T-helper 2 cell (primary cell): Measurements from ENCODE around the gene IMPDH1.

Experiments
- DNase-seq, 5 experiments: peaks; one replicate each; pipeline versions ENCODE4 v3.0.0 to v3.0.0-alpha.2; 2012 to 2022

The IMPDH1 gene

DNA sequence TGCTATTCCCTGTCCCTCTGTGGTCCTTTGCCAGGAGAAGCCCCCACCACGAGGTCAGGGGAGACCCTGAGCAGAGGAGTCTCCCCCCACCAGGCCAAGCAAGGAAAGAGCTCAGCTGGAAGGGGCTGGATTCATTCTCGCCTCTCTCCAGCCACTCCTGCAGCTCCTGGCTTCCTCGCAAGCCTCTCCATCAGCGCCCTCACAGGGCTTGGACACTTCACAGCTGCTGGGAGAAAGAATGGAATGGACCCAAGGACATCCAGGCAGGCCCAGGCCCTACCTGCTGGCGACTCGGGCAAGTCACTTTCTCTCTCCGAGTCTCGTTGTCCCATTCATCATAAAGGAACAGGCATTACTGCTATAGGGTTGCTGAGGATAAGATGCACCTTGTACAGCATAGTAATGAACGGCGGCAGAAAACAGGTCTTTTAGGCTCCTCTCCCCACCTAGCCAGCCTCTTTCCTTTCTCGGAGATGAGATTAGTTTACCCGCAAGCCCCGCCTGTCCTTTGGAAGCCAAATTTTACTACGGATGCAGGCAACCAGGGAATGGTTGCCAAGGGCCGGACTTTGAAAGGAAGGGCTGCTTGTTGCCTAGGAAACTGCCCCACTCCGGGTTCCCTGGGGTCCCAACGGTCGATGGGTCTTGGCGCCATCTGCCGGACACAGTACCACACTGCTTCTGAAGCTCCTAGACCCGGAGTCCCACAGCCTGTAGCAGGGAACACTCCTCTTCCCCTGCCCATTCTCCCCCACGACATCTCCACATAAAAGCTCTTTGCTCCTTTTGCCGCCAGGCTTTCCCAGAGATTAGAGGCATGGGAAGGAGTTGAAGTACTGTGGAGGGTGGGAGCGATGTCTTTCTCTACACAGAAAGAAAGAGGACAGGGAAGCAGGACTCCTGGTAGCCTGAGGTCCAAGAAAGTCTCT lies 22.3 kb downstream of the IMPDH1 start:
- peak in 4 of 5 experiments; percentile 42 to 54 (median 48) for DNase-seq

DNA sequence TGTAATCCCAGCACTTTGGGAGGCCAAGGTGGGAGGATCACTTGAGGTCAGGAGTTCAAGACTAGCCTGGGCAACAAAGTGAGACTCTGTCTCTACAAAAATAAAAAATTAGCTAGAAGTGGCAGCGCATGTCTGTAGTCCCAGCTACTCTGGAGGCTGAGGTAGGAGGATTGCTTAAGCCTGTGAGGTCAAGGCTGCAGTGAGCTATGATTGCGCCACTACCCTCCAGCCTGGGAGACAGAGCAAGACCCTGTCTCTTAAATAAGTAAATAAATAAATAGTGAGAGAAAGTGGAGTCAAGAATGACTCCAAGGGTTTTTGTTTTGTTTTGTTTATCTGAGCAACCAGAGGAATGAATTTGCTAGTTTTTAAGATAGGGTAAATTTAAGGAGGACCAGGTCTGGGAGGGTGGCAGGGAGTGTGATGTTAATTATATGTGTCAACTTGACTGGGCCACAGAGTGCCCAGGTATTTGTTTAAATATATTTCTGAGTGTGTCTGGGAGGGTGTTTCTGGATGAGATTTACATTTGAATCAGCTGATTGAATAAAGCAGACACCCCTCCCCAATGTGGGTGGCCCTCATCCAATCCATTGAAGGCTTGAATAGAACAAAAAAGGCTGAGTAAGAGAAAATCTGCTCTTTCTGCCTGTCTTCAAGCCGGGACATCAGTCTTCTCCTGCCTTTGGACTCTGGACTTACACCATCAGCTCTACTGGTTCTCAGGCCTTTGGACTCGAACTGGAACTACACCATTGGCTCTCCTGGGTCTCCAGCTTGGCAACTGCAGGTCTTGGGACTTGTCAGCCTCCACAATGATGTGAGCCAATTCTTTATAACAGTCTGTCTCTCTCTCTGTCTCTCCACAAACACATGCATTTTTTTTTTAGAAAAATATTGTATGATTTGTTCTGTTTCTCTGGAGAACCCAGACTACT lies 23.5 kb downstream of the IMPDH1 start:
- DNase-seq, result no peak

DNA sequence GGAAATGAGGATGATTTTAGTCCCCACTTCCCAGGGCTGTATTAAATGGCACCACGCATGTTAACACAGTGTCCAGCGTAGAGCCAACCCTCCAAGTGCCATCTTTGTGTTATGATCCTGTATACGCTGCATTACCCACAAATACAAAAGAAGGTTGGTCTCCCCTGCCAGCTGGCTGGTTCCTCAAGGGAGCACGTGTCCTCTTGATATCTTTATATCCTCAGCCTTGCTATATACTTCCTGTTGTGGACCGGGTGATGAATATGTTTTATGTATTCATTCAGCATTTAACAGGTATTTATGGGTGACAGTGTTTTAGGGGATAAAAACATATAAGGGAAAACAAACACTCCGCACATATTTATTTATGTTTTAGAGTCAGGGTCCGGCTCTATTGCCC lies 25.1 kb downstream of the IMPDH1 start:
- DNase-seq, result no peak

DNA sequence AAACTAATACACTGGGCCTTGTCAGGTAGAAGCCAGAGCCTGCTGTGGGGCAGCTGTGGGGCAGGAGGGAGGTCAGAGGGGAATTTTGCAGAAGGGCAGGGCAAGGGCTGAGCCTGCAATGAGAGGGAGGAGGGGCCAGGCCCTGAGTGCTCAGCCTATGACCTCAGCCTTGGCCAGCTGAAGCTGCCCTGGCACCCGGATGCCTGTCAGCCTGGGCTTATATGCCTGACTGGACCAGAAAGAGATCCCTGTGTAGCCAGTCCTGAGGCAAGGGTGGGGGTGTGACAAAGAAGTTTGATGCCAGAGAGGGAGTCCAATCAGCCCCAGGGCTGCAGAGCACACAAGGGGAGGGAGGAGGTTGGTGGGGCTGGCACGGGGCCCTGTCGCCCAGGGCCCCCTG lies 26.0 kb downstream of the IMPDH1 start:
- no peak for DNase-seq

- peak in 2 of 5 experiments; percentile 22 to 35 for DNase-seq
Measured at GRCh38 chr7:128381161-128381821, 28.5 kb downstream of the IMPDH1 start.

GRCh38 chr7:128380483-128381106 lies 29.2 kb downstream of the IMPDH1 start:
- DNase-seq, result no peak

- DNase-seq, result no peak
Measured at GRCh38 chr7:128379900-128380479, 29.8 kb downstream of the IMPDH1 start.

DNA sequence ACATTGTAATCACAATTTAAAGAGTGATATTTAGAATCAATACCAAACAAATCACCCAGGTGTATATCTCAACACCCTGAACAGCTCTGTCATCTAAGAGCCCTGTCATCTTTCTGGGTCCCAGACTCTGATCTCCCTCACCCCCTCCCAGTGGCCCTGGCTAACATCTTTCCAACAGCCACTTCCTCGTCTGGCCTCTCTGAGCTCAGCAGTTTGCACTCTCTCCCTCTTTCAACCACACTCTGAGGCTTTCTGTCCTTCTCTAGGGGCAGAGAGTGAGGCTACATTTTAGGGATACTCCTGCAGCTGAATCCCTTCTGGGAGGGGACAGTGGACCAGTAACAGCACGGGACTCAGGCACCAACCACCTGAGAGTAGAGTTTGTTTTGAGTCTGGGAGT lies 31.1 kb downstream of the IMPDH1 start:
- no peak for DNase-seq

- DNase-seq, result no peak
Measured at GRCh38 chr7:128376077-128376476, 33.7 kb downstream of the IMPDH1 start.

- DNase-seq, result no peak
Measured at GRCh38 chr7:128374041-128374440, 35.7 kb downstream of the IMPDH1 start.

GRCh38 chr7:128373606-128374005 lies 36.2 kb downstream of the IMPDH1 start:
- DNase-seq, result no peak

DNA sequence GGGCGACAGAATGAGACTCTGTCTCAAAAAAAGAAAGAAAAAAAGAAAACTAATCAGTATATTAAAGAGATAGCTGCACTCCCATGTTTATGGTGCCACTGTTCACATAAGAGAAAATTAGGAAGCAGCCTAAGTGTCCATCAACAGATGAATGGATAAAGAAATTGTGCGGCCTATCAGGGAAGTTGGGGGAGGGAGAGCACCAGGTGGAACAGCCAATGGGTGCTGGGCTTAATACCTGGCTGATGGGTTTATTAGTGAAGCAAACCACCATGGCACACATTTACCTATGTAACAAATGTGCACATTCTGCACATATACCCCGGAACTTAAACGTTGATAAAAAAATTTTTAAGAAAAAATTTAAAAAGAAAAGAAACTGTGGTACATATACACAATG lies 39.3 kb downstream of the IMPDH1 start:
- no peak for DNase-seq

- no peak for DNase-seq
Measured at GRCh38 chr7:128366986-128367385, 42.8 kb downstream of the IMPDH1 start.

GRCh38 chr7:128366300-128366699 lies 43.5 kb downstream of the IMPDH1 start:
- DNase-seq, result no peak

DNA sequence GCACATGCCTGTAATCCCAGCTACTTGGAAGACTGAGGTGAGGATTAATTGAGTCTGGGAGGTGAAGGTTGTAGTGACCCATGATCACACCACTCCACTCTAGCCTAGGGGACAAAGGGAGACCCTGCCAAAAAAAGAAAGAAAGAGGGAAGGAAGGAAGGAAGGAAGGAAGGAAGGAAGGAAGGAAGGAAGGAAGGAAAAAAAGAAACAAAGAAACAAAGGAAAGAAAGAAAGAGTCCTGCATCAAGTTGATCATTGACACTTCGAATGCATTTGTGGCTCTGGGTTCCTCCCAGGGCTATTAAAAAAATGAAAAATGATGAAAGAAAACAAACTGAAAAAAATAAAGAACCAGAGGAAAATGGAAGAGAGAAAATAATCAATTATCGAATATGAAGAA lies 44.4 kb downstream of the IMPDH1 start:
- DNase-seq, result no peak

GRCh38 chr7:128364166-128364870 lies 45.5 kb downstream of the IMPDH1 start:
- DNase-seq, result no peak

GRCh38 chr7:128363261-128363721 lies 46.5 kb downstream of the IMPDH1 start:
- DNase-seq, result no peak

GRCh38 chr7:128362670-128363069 lies 47.1 kb downstream of the IMPDH1 start:
- DNase-seq, result peak in 1 of 5 experiments; percentile 18

DNA sequence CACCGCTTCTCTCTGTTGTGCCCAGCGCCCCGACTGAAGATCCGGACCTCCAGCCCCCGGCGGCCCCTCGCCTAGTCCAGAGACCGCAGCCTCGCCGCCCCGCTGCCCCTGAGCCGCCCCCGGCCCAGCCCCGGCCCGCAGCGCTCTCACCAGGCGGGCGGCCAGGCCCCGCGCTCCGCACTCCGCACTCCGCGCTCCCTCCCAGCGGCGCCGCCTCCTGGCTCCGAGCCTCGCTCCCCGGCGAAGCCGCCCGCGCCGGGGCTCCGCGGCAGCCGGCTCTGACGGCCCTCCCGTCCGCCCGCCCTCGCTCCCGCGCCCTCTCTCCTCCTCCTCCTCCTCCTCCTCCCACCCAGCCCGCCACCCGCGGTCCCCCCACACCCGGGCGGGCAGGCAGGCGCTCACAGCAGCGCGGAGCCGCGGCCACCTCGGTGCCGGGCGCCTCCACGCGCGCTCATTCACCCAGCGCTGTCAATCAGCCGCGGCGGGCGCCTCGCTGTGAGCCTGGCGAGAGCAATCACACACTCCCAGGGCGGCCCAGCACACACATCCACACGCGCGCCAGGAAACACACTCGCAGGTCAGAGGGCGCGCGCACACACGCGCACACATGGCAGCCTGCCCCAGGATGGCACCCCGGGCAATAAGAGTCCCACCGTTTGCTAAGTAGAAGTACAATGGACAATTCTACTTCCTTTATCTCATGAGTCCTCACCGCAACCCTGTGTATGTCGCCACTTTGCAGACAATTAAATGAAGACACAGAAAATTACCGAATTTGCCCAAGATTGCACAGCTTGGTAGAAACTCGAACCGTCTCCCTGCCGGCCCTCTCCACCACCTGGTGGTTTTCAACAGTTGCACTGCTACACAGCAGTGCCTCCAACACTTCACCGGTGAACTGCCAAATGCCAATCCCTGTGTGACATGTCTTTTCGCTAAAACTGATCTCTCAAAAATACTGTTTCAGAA lies 48.1 kb downstream of the IMPDH1 start, which contains the start of gene PRRT4:
TSS of gene PRRT4 (minus strand) at position 280 of the 969 bp plus-strand sequence.
- peak; percentile 15 to 61 (median 21) for DNase-seq

DNA sequence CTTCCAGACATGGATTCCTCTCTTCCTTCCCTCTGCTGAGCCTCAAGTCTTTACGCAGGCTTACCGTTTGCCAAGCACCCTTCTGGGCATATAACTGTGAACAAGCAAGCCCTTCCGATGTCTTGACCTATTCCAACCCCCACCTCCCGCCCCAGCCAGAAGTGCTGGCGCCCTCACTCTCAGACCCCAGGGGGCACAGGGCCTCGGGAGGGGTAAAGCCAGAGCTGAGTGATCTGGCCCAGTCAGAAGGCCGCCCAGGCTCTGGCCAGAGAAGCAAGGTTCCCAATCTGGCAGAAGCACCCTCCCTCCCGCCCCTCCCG lies 49.5 kb downstream of the IMPDH1 start:
- DNase-seq, result no peak
